GM19023 (cell line): ENCODE results near the gene CIROP.

Source experiments
- ATAC-seq: cut with Tn5 transposase; IDR thresholded peaks from one replicate; pipeline ENCODE4 v1.9.1; 2021; ENCODE audit warnings: mild to moderate bottlenecking, moderate library complexity; ENCODE audit not compliant: unreplicated experiment

The CIROP gene, protein sequence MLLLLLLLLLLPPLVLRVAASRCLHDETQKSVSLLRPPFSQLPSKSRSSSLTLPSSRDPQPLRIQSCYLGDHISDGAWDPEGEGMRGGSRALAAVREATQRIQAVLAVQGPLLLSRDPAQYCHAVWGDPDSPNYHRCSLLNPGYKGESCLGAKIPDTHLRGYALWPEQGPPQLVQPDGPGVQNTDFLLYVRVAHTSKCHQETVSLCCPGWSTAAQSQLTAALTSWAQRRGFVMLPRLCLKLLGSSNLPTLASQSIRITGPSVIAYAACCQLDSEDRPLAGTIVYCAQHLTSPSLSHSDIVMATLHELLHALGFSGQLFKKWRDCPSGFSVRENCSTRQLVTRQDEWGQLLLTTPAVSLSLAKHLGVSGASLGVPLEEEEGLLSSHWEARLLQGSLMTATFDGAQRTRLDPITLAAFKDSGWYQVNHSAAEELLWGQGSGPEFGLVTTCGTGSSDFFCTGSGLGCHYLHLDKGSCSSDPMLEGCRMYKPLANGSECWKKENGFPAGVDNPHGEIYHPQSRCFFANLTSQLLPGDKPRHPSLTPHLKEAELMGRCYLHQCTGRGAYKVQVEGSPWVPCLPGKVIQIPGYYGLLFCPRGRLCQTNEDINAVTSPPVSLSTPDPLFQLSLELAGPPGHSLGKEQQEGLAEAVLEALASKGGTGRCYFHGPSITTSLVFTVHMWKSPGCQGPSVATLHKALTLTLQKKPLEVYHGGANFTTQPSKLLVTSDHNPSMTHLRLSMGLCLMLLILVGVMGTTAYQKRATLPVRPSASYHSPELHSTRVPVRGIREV

DNA sequence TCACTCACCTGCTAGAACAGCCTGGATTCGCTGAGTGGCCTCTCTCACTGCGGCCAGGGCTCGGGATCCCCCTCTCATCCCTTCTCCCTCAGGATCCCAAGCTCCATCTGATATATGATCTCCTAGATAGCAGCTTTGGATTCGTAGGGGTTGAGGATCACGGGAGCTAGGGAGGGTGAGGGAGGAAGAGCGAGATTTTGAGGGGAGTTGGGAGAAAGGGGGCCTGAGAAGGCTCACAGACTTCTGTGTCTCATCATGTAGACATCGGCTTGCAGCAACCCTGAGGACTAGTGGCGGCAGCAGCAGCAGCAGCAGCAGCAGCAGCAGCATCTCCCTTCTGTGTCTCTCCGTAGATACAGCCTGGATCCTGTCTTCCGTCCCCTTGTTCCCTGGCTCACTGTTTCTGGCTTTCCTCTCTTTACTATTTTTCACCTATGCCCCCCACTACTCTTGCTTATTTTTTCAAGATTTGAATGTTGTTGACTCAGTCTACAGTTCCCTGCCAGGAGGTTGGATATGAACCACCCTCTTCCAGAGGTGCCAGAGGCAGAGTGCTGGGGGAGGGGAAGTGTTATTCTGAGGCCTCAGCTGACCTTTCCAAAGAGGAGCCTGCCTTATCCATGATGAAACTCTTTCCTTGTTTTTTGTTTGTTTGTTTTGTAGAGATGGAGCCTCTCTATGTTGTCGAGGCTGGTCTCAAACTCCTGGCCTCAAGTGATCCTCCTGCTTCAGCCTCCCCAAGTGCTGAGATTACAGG lies at the start of gene CIROP:
Gene CIROP, minus strand, starts transcription at position 399 of the 757 bp plus-strand sequence. Its CDS starts 69 bp downstream, at position 330.
- ATAC-seq, result no peak

DNA sequence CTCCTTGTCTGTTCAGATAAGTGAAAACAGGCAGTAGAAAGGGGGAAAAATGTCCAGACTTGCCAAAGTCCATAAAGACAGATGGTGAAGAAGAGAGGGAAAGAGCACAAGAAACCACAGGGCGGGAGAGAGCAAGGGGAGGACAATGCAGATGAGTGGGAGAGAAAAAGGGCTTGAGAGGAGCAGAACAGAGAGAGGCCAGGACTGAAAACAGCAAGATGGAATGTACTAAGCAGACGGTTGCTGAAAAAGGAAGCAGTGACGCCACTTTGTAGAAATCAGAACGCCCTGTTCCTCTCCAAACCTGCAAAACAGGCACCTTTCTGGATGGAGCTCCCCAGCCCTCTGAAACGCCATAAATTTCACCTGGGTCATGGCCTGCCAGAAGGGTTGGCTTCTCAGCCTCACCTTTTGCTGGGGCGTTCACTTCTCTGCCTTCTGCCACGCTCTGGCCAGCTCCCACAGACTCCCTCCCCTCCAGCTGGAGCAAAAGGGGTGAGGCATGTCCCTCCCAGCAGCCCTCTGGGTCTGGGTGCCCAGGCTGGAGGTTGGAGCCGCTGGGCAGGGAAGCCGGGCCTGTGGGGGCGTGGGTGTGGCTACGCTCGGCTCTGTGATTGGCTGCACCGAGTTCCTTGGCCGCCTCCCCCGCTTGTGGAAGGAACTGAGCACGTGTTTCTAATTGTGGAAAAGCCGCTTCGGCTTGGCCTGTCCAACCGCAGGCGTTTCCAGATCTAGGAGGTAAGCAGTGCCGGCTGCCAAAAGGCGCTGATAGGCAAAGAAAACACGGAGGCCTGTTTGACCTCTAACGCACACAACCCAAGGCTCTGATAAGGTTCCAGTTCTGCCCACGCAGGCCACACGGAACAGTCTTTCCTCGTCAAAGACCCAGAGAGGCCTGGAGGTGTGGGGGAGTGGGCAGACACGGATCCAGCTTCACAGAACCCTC lies 49.3 kb upstream of the CIROP start:
- no peak for ATAC-seq

DNA sequence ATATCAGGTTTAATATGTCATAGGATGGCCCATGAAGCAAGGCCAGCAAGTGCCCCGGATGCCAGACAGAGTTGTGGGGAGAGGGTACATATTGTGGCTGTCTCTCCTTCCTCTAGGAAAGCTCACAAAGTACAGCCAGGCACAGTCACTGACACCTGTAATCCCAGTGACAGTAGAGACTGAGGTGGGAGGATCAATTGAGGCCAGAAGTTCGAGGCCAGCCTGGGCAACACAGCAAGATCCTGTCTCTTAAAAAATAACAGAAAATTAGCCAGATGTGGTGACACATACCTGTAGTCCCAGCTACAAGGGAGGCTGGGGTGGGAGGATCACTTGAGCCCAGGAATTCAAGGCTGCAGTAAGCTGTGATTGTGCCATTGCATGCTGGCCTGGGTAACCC lies 46.6 kb upstream of the CIROP start:
- no peak for ATAC-seq

DNA sequence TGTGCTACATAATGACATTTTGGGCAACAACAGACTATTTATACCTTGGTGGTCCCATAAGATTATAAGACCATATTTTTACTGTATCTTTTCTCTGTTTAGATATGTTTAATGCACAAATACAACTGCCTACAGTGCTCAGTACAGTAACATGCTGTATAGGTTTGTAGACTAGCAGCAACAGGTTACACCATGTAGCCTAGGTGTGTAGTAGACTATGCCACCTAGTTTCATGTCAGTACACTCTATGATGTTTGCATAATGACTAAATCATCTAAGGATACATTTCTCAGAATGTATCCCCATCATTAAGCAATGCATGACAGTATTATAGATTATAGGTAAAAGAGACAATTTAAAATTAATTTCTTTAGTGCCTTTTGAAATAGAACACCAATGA lies 45.0 kb upstream of the CIROP start:
- ATAC-seq, result no peak

DNA sequence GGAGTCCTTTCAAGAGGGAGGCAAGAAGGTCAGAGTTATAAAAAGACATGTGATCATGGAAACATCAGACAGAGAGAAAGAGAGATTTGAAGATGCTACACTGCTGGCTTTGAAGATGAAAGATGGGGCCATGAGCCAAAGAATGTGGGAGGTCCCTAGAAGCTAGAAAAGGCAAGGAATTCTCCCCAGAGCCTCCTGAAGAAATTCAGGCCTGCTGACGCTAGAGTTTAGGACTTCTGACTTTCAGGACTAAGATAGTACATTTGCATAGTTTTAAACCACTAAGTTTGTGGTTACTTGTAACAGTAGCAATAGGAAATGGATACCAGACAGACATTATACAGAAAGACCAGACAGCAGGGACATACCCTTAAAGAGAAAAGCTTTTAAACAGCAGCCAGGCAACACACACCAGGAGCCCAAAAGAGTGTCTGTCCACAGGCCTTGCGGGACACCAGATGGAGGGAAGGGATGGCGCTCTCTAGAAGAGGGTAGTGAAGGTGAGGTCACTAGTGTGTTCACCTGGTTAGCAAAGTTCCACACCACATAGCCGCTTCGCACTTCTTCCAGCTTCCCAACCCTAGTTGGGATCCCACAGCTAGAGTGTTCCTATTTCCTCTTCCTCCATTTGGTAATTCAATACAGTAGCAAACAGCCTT lies 43.9 kb upstream of the CIROP start:
- no peak for ATAC-seq

DNA sequence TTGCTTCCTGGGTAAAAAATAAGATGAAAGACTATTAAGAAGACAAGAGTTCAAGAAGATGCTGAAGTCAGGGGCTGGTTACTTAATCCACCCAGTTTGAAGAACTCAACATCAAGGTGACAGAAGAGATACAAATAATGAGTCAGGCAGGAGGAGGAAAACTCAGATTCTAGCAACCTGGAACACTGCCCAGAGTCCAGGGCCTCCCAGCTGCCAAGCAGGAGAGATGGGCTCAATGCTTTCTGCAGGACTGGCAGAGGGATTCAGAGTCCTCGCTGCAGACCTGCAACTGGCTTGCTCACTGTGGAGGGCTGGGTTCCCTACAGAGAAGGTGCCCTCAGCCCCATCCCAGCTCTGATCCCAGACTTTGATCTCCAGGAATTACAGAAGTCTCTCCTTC lies 42.9 kb upstream of the CIROP start:
- ATAC-seq, result no peak

DNA sequence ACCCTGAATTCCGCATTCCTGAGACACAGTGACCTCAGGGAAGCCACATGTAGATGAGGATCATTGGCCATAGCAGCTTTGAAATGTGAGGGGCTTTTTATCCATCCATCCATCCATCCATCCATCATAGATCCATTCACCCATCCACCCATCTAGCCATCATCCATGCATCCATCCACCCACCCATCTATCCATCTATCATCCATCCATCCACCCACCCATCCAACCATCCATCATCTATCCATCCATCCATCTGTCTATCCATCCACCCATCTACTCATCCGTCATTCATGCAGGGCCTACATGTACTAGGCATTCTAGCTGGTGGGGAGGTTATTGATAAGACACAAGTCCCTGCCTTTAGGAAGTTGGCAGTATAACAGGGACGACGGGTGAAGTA lies 42.2 kb upstream of the CIROP start:
- no peak for ATAC-seq

DNA sequence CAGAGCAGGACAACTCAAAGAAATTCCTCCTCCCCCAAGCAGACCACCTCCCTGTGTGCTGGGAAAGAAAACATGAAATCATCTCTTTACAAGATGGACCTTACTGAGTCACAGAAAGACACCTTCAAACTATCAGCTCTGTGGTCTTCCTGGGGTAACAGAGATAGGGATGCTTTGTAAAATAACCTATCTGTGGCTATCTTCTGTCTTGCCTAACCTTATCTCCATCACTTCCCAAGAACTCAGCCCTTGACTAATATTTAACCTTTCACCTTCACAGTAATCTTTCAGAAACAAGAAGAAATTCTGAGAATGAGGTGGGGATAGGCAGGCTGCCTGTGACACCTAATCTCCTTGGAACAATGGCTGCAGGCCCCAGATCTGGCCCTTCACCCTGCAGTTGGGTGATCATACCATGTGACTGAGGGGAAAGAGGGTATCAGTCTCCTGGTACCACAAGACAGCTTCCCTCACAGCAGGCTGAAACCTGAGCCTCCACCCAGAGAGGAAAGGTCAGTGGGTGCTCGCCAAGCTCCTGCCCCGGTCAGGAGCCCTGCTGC lies 41.6 kb upstream of the CIROP start:
- no peak for ATAC-seq

DNA sequence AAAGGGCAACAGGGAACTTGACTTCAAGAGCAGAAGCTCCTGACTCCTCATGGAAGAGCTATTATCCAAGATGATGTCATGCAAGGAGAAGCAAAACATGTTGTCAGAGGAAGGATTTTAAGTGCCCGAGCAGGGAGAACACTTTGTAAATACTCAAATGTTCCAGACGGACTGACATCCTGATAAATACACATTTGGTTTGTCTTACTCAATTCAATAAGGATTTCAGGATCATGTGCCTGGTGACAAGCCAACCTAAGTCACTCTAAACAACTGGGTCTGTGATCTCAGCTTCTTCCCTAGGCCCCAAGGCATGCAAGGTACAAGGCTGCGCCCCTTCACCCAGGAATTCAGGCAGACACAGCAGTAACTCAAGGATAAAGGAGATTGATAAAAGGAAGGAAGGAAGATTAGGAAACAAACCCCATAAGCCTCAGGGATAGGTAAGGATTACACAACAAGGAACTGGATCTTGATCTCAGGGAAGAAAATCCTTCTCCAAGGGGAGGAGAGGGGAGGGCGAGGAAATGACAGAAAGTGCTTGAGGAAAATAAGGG lies 41.1 kb upstream of the CIROP start:
- no peak for ATAC-seq

DNA sequence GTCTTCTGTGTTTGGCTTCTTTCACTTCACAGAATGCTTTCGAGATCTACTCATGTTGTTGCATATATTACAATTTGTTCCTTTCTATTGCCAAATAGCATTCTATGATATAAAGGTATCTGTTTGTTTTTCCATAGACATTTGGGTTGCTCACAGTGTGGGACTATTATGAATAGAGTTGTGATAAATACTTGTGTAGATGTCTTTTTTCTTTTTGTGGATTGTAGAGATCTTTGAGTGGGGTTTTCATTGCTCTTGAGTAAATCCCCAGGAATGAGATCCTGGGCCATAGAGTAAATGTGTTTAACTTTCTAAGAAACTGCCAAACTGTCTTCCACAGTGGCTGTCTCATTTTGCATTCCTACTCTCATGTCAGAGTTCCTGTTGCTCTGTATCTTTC lies 39.1 kb upstream of the CIROP start:
- no peak for ATAC-seq

DNA sequence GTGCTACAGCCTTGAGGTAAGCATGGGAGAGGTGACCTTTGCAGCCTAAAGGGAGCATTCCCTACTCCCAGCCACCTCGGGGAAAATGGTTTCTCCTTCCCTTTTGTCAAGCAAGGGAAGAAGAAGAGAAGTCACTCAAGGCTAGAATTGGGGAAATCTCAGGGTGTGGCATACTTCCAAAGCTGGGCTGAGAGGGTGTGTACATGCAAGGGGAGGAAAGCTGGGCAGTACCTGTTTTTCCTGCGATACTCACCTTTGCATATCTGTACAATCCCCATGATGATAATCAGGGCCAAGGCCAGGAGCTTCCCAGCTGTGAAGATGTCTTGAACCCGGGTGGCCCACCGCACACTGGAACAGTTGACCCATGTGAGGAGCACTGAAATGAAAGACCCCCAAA lies 38.0 kb upstream of the CIROP start:
- ATAC-seq, result no peak

DNA sequence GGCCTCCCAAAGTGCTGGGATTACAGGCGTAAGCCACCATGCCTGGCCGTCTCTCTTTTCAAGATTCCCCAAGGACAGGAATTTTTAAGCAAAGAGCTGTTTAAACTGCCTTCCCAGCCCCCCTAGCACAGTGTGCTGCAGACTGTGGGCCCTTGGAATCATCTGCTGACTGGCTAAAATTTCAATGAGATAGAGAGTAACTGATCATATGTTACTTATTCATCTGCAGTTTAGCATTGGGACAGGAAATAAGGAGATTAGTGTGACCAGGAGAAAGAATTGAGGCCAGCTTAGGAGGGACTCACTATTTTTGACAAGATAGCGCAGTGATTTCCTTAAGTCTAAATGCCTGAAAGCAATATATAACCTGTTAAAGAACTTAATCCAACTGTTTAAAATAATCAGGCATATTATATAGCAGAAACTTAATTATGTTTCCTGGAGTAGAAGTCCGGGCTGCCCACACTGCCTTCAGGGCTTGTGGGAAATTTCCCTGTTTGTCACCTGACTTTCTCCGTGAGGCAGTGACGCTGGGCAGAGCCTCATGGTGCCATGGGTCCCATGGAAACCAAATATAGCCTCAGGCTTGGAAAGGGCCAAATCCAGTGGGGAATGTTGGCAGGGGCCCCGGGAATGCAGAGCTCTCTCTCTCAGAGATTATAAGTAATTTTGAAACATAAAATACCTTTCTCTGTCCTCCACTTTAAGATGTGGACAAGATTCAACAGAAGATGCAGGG lies 37.1 kb upstream of the CIROP start:
- ATAC-seq, result no peak

DNA sequence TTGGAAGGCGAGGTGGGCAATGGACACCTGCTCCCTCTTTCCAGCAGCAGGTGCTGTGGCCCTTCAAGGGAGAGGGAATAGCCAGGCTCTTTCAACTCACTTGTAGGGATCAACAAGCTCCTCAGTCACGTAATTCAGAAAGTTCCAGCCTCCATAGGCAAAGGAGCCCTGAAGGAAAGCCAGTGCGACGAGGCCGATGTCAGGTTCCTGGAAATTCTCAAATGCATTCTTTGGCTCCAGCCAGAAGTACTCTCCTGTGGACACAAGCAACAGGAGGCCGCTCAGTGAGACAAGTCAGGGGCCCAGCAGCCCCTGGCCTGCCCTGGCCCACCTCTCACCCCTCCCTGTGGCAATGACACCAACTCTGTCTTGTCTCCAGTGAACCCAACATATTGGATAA lies 35.6 kb upstream of the CIROP start:
- ATAC-seq, result no peak

DNA sequence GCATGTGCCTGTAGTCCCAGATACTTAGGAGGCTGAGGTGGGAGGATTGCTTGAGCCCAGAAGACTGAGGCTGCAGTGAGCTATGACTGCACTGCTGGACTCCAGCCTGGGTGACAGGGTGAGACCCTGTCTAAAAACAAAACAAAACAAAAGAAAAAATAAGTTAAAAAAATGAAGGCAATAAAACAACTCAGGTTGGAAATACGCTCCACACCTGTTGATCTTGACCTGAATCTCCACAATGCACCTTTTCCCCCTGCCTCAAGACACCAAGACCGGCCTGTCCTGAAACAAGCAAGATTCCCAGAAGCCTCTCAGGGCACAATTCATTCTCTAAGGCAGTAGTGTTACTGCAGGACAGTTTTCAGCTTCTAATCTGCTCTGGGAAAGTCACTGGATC lies 35.1 kb upstream of the CIROP start:
- no peak for ATAC-seq

DNA sequence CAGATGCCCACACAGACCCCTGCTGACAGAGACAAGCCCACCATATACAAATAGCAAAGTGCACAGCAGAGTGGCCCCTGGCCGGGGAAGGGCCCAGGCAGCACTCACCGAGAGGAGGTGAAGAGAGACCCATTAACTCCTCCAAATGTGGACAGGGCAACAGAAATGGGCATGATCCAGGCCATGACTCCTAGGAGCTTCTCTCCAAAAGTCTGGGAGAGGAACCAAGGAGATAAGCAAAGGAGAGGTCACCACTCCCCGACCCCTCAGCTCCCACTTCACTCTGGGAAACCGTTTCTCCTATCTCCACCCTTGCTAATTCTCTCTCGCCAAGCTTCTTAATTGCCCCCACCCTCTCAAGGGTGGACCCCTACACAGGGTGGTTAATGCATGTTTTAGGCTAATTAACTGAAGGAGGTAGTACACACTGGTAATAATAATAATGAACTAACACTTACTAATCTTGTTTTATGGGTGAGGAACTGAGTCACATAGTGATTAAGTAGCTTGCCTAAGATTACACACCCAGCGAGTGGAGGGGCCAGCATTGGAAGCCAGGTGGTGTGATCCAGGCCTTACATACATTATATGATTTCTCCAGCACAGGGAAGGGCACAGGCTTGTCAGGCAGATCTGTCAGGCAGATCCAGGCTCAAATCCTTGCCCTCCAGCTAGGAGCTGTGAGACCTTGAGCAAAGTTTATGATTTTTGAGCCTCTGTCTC lies 33.2 kb upstream of the CIROP start:
- no peak for ATAC-seq

DNA sequence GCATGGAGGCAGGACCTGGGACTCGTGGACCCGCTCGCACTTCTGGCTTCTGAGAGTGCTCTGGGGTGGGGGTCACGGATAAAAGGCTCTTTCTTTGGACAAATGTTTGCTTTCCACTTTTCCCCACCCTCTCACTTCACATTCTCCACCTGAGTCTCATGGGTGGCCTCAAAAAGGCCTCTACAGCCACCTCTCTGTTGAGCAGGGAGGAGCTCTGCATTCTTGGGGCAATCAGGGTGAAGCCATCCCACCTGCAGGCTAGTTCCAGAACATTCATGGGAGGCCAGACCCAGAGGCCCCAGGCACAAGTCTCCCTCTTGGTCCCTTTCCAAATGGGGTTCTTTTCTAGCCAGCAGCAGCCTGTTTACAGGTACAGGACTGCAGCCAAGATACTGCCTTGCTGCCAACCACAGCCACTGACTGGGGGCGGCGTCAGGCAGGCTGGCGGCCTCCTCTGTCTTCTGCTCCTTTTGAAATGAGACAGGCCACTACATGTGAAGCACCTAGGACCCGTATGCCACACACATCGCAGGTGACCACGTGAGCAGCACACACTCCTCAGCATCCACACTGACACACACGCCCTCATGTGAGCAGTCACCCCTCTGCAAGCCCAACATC lies 32.5 kb upstream of the CIROP start:
- no peak for ATAC-seq

DNA sequence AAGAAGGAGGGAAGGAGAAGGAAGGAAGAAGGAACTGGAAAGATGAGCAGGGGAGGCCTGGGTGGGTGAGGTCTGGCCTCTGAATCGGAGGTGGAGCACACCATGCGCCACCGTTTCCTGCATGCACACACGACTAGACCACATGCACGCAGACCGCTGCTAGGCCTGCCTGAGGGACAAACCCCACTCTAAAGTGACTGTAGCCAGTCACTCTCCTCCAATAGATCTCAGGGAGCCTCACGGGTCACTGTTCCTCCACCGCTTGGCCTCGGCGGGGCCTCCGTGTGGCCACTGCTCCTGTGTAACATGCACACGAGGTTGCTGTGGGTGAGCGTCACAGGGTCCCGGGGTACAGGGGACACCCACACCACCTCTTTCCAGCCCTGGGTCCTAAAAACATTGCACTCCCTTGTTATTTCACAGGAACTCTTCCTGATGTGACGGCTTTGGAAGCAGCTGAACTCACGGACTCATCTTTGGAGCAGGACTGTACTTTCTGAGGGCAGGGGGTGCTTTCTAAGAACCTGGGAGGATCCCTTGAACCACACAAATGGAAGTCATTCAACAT lies 31.9 kb upstream of the CIROP start:
- no peak for ATAC-seq
